ENCODE results near the gene LYPD6B. TPM values are rescaled to one million over a fixed set of nuclear protein-coding genes. Genes with fewer than 3 reads are reported as not detected.

LYPD6B gene
- polyA plus RNA-seq, 3 donors = not detected

- H3K27ac Mint-ChIP-seq = no peak overlapping the region
- Histone ChIP-seq H3K79me2 (ENCODE audit: insufficient read depth, low read length) (no peaks in the 10 kb centered on the region), H4K20me1 (ENCODE audit: insufficient read depth, low read length) (no peaks in the 10 kb centered on the region), H3K36me3 (replicated peaks in 1 of 2; ENCODE audit: control insufficient read depth in 1 of 2, insufficient read depth in 2 of 2, low read length in 2 of 2) (no peaks in the 10 kb centered on the region), H3K9ac (ENCODE audit: insufficient read depth, low read length, poor library complexity, severe bottlenecking) (no peak overlapping the region), H3K27ac (ENCODE audit: low read depth in 1 of 2, low read length in 2 of 2) (no peak overlapping the region), H3K4me2 (replicated peaks; ENCODE audit: extremely low read depth, low read length, poor library complexity, severe bottlenecking) (no peak overlapping the region), H2AFZ (ENCODE audit: insufficient read depth, low read depth, low read length, poor library complexity, severe bottlenecking) (no peak overlapping the region), H3K4me1 (ENCODE audit: control insufficient read depth in 1 of 2, insufficient read depth in 2 of 2, low read length in 2 of 2) (no peaks in the 10 kb centered on the region), H3K27me3 (ENCODE audit: control insufficient read depth in 2 of 2, insufficient read depth in 2 of 2, low read length in 2 of 2) (no peaks in the 10 kb centered on the region), H3K9me3 (replicated peaks in 1 of 2; ENCODE audit: control insufficient read depth in 1 of 2, insufficient read depth in 1 of 2, low read length in 2 of 2) (no peaks in the 10 kb centered on the region), H3K4me3 (replicated peaks in 1 of 3; ENCODE audit: low read depth in 2 of 3, low read length in 3 of 3) (no peak overlapping the region)
- WGBS (ENCODE audit: insufficient coverage) = no CpG with 5 or more reads among the region's 1 CpG
- peaks cover 0 to 5% (median 2%) of the 10 kb centered on the region in 3 donors for H3K27me3 Mint-ChIP-seq (ENCODE audit: low read depth in 3 of 3)
- intact Hi-C loops (cut with micrococcal nuclease) = no loop called here
- H3K4me1 Mint-ChIP-seq = no peaks in the 10 kb centered on the region
- H3K9me3 Mint-ChIP-seq = peaks cover 0 to 10% (median 4%) of the 10 kb centered on the region in 7 donors
- H3K4me3 Mint-ChIP-seq = no peak overlapping the region
- no peak for DNase-seq
- TF ChIP-seq CTCF (IDR thresholded peaks at IDR 0.05) = no peak
- H3K36me3 Mint-ChIP-seq = no peaks in the 10 kb centered on the region
Measured at GRCh38 chr2:149104221-149104620, 65.7 kb downstream of the LYPD6B start.

DNA sequence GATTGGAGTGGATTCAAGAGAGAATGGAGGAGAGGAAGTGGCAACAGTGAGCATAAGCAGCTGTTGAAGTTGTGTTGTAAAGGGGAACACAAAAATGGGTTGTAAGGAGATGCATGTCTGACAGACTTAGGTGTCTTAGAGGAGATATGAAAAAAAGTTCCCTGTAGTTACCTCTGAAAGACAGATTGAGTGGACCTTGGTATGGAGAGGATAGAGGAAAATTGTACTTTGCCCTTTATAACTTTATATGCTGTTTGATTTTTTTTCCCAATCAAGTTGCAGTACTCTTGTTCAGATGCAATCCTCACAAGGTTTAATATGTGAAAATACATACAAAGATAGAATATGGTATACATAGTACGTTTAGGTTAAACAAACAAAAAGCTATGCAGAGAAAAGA, 73.6 kb downstream of the LYPD6B start:
- Mint-ChIP-seq H3K36me3 (no peaks in the 10 kb centered on the region), H3K4me1 (no peaks in the 10 kb centered on the region), H3K4me3 (no peak overlapping the region), H3K27ac (no peak overlapping the region), H3K27me3 (ENCODE audit: low read depth in 3 of 3) (peaks cover 4 to 7% (median 5%) of the 10 kb centered on the region in 3 donors), H3K9me3 (peaks cover 0 to 6% (median 1%) of the 10 kb centered on the region in 7 donors)
- Histone ChIP-seq H3K27me3 (ENCODE audit: control insufficient read depth in 2 of 2, insufficient read depth in 2 of 2, low read length in 2 of 2) (peaks cover 0 to 5% of the 10 kb centered on the region in 2 donors), H3K9me3 (replicated peaks in 1 of 2; ENCODE audit: control insufficient read depth in 1 of 2, insufficient read depth in 1 of 2, low read length in 2 of 2) (no peaks in the 10 kb centered on the region), H3K9ac (ENCODE audit: insufficient read depth, low read length, poor library complexity, severe bottlenecking) (no peak overlapping the region), H3K4me1 (ENCODE audit: control insufficient read depth in 1 of 2, insufficient read depth in 2 of 2, low read length in 2 of 2) (no peaks in the 10 kb centered on the region), H3K4me2 (replicated peaks; ENCODE audit: extremely low read depth, low read length, poor library complexity, severe bottlenecking) (no peak overlapping the region), H3K36me3 (replicated peaks in 1 of 2; ENCODE audit: control insufficient read depth in 1 of 2, insufficient read depth in 2 of 2, low read length in 2 of 2) (no peaks in the 10 kb centered on the region), H2AFZ (ENCODE audit: insufficient read depth, low read depth, low read length, poor library complexity, severe bottlenecking) (no peak overlapping the region), H3K4me3 (replicated peaks in 1 of 3; ENCODE audit: low read depth in 2 of 3, low read length in 3 of 3) (no peak overlapping the region), H3K79me2 (ENCODE audit: insufficient read depth, low read length) (no peaks in the 10 kb centered on the region), H4K20me1 (ENCODE audit: insufficient read depth, low read length) (no peaks in the 10 kb centered on the region), H3K27ac (ENCODE audit: low read depth in 1 of 2, low read length in 2 of 2) (no peak overlapping the region)
- no CpG with 5 or more reads among the region's 1 CpG for WGBS (ENCODE audit: insufficient coverage)
- intact Hi-C loops (cut with micrococcal nuclease) = no loop called here
- TF ChIP-seq CTCF (IDR thresholded peaks at IDR 0.05) = no peak
- no peak for DNase-seq
